Gastroesophageal sphincter (tissue), 3 donors: Measurements from ENCODE around the gene TLE7.

Experiments
- EP300 ChIP-seq: sonication (generic); formaldehyde crosslinking; IDR thresholded peaks from one replicate; pipeline ENCODE4 v1.6.1; 2017; ENCODE audit warnings: antibody characterized with exemption, mild to moderate bottlenecking
- POLR2A ChIP-seq, 2 donors: fragments of 450-650 bp; IDR thresholded peaks; one replicate each; pipeline ENCODE4 v1.6.1; 2017; ENCODE audit warnings: antibody characterized with exemption in 2 of 2, mild to moderate bottlenecking in 2 of 2, moderate library complexity in 1 of 2
- POLR2AphosphoS5 ChIP-seq: sonication (generic); formaldehyde crosslinking; IDR thresholded peaks from one replicate; pipeline ENCODE4 v1.6.1; 2017; ENCODE audit warnings: antibody characterized with exemption
- TF ChIP-seq, protein P1 (sequence below), 4 experiments: fragments of 200-600 bp in 2 of 4; fragments of 450-650 bp in 2 of 4; sonication (generic) in 1 of 4; IDR thresholded peaks; one replicate each; pipeline ENCODE4 v1.5.1; 2017 to 2019; ENCODE audit warnings: antibody characterized with exemption in 4 of 4, mild to moderate bottlenecking in 2 of 4, moderate library complexity in 2 of 4

DNA sequence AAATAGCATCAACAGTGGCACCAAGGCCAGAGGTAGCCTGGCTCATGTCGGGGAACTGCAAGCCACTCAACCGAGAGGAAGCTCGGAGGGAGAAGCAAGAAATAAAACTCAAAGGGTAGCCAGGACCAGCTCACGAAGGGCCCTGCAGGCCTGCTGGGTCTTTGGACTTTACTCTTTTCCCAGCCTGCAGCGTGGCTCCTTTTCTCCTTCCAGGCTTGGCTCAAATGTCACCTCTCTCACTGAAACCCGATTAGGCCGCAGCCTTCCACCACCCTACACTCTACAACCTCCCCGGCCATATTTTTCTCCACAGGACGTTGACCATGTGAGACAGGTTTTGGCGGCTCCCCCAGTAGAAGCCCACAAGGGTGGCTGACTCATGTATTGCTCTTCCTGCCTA is 45.3 kb downstream of the TLE7 start:
- TF ChIP-seq, protein P1, sequence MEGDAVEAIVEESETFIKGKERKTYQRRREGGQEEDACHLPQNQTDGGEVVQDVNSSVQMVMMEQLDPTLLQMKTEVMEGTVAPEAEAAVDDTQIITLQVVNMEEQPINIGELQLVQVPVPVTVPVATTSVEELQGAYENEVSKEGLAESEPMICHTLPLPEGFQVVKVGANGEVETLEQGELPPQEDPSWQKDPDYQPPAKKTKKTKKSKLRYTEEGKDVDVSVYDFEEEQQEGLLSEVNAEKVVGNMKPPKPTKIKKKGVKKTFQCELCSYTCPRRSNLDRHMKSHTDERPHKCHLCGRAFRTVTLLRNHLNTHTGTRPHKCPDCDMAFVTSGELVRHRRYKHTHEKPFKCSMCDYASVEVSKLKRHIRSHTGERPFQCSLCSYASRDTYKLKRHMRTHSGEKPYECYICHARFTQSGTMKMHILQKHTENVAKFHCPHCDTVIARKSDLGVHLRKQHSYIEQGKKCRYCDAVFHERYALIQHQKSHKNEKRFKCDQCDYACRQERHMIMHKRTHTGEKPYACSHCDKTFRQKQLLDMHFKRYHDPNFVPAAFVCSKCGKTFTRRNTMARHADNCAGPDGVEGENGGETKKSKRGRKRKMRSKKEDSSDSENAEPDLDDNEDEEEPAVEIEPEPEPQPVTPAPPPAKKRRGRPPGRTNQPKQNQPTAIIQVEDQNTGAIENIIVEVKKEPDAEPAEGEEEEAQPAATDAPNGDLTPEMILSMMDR (IDR thresholded peaks at IDR 0.05), result no peak
- TF ChIP-seq POLR2AphosphoS5 (no peak), POLR2A (IDR thresholded peaks at IDR 0.05) (no peak), EP300 (no peak)
